Activated naive CD8-positive, alpha-beta T cell treated with anti-CD3 and anti-CD28 coated beads, Interleukin-2, amount 10 ng/mL, durations not matched to agents 7 days and 5 days (primary cell): ENCODE measurements around the gene PPIC. TPM values are rescaled to one million over a fixed set of nuclear protein-coding genes. Genes with fewer than 3 reads are reported as not detected.
"Not testable (repeated sequence)": the region's sequence is repeated elsewhere in the genome, so short reads cannot be mapped to it uniquely, and the experiment has no call there.

Experiments used
- ATAC-seq: fragments of 150-1000 bp; cut with Tn5 transposase; one replicate; pipeline ENCODE4 v1.10.0; 2021; ENCODE audit warnings: low read depth, moderate library complexity
- POLR2A ChIA-PET: fragments of 350-600 bp; sonication (Branson Sonifier 250); formaldehyde crosslinking; loops from one replicate; lab custom pipeline; 2021; ENCODE audit warnings: antibody characterized with exemption; lab: Charles Lee
- DNase-seq: peaks from one replicate; pipeline ENCODE4 v3.0.0; 2021
- H3K27ac Mint-ChIP-seq: one replicate; pipeline ENCODE4 v1.8.0; 2022; ENCODE audit warnings: mild to moderate bottlenecking, mixed read lengths
- H3K27me3 Mint-ChIP-seq: one replicate; pipeline ENCODE4 v1.8.0; 2022; ENCODE audit warnings: mild to moderate bottlenecking, moderate library complexity, mixed read lengths
- H3K36me3 Mint-ChIP-seq: one replicate; pipeline ENCODE4 v1.8.0; 2021; ENCODE audit warnings: mild to moderate bottlenecking, mixed read lengths
- H3K4me1 Mint-ChIP-seq: one replicate; pipeline ENCODE4 v1.8.0; 2021; ENCODE audit warnings: mixed read lengths
- H3K4me3 Mint-ChIP-seq: one replicate; pipeline ENCODE4 v1.8.0; 2022; ENCODE audit warnings: mild to moderate bottlenecking, moderate library complexity, mixed read lengths
- H3K9me3 Mint-ChIP-seq: one replicate; pipeline ENCODE4 v1.8.0; 2021; ENCODE audit warnings: mixed read lengths
- total RNA-seq, 2 experiments: library from RNA; stranded (reverse); gene quantifications; one replicate each; pipeline ENCODE4 v1.2.3, GENCODE V29; 2021

The PPIC gene
- total RNA-seq, 2 experiments from 2014 or later = not detected

GRCh38 chr5:122997294-122997693, 39.2 kb downstream of the PPIC start:
- no peak for DNase-seq
- Mint-ChIP-seq H3K9me3 (no peaks in the 10 kb centered on the region), H3K27ac (no peak overlapping the region), H3K4me3 (no peak overlapping the region), H3K36me3 (no peaks in the 10 kb centered on the region), H3K4me1 (no peaks in the 10 kb centered on the region), H3K27me3 (peaks cover 4% of the 10 kb centered on the region)
- ATAC-seq = no peak
- POLR2A ChIA-PET = no interaction called here

- Mint-ChIP-seq H3K27ac (no peak overlapping the region), H3K4me3 (no peak overlapping the region), H3K4me1 (no peaks in the 10 kb centered on the region), H3K27me3 (peaks cover 4% of the 10 kb centered on the region), H3K36me3 (no peaks in the 10 kb centered on the region), H3K9me3 (no peaks in the 10 kb centered on the region)
- ATAC-seq (no peak), DNase-seq (no peak)
- POLR2A ChIA-PET = no interaction called here
Observed at GRCh38 chr5:122996091-122996490, 40.4 kb downstream of the PPIC start.

- POLR2A ChIA-PET = no interaction called here
- no peaks in the 10 kb centered on the region for H3K4me1 Mint-ChIP-seq
- H3K9me3 Mint-ChIP-seq = no peaks in the 10 kb centered on the region
- H3K27me3 Mint-ChIP-seq = peaks cover 7% of the 10 kb centered on the region
- no peaks in the 10 kb centered on the region for H3K36me3 Mint-ChIP-seq
- no peak overlapping the region for H3K27ac Mint-ChIP-seq
- DNase-seq = no peak
- no peak overlapping the region for H3K4me3 Mint-ChIP-seq
- no peak for ATAC-seq
Observed at GRCh38 chr5:122985954-122986721, 50.4 kb downstream of the PPIC start.

GRCh38 chr5:122985006-122985700, 51.4 kb downstream of the PPIC start:
- POLR2A ChIA-PET = no interaction called here
- H3K4me1 Mint-ChIP-seq = no peaks in the 10 kb centered on the region
- H3K27ac Mint-ChIP-seq = no peak overlapping the region
- DNase-seq (no peak), ATAC-seq (no peak)
- H3K27me3 Mint-ChIP-seq = peaks cover 7% of the 10 kb centered on the region
- H3K9me3 Mint-ChIP-seq = no peaks in the 10 kb centered on the region
- H3K36me3 Mint-ChIP-seq = no peaks in the 10 kb centered on the region
- H3K4me3 Mint-ChIP-seq = no peak overlapping the region

GRCh38 chr5:122984425-122984824, 52.1 kb downstream of the PPIC start:
- POLR2A ChIA-PET = no interaction called here
- no peaks in the 10 kb centered on the region for H3K4me1 Mint-ChIP-seq
- DNase-seq (no peak), ATAC-seq (no peak)
- no peaks in the 10 kb centered on the region for H3K9me3 Mint-ChIP-seq
- no peak overlapping the region for H3K27ac Mint-ChIP-seq
- peaks cover 7% of the 10 kb centered on the region for H3K27me3 Mint-ChIP-seq
- H3K4me3 Mint-ChIP-seq = no peak overlapping the region
- no peaks in the 10 kb centered on the region for H3K36me3 Mint-ChIP-seq

GRCh38 chr5:122982376-122982775, 54.1 kb downstream of the PPIC start:
- DNase-seq (no peak), ATAC-seq (no peak)
- H3K27me3 Mint-ChIP-seq = peaks cover 7% of the 10 kb centered on the region
- H3K9me3 Mint-ChIP-seq = no peaks in the 10 kb centered on the region
- no peaks in the 10 kb centered on the region for H3K36me3 Mint-ChIP-seq
- H3K4me1 Mint-ChIP-seq = no peaks in the 10 kb centered on the region
- H3K4me3 Mint-ChIP-seq = no peak overlapping the region
- POLR2A ChIA-PET = no interaction called here
- no peak overlapping the region for H3K27ac Mint-ChIP-seq

- no peaks in the 10 kb centered on the region for H3K4me1 Mint-ChIP-seq
- no peaks in the 10 kb centered on the region for H3K9me3 Mint-ChIP-seq
- DNase-seq (no peak), ATAC-seq (no peak)
- H3K36me3 Mint-ChIP-seq = no peaks in the 10 kb centered on the region
- POLR2A ChIA-PET = no interaction called here
- H3K4me3 Mint-ChIP-seq = no peak overlapping the region
- no peak overlapping the region for H3K27ac Mint-ChIP-seq
- H3K27me3 Mint-ChIP-seq = peaks cover 7% of the 10 kb centered on the region
Observed at GRCh38 chr5:122981846-122982245, 54.7 kb downstream of the PPIC start.

GRCh38 chr5:122978644-122979297, 57.8 kb downstream of the PPIC start:
- DNase-seq (no peak), ATAC-seq (no peak)
- H3K27ac Mint-ChIP-seq = no peak overlapping the region
- H3K27me3 Mint-ChIP-seq = peaks cover 7% of the 10 kb centered on the region
- POLR2A ChIA-PET = no interaction called here
- H3K36me3 Mint-ChIP-seq = no peaks in the 10 kb centered on the region
- H3K9me3 Mint-ChIP-seq = no peaks in the 10 kb centered on the region
- no peaks in the 10 kb centered on the region for H3K4me1 Mint-ChIP-seq
- no peak overlapping the region for H3K4me3 Mint-ChIP-seq

- Mint-ChIP-seq H3K4me1 (no peaks in the 10 kb centered on the region), H3K36me3 (no peaks in the 10 kb centered on the region)
- ATAC-seq = no peak
Observed at GRCh38 chr5:122978068-122978467, 58.5 kb downstream of the PPIC start.

GRCh38 chr5:122977319-122977718, 59.2 kb downstream of the PPIC start:
- Mint-ChIP-seq H3K27me3 (peaks cover 7% of the 10 kb centered on the region), H3K4me3 (no peak overlapping the region), H3K9me3 (no peaks in the 10 kb centered on the region), H3K27ac (no peak overlapping the region), H3K4me1 (no peaks in the 10 kb centered on the region), H3K36me3 (no peaks in the 10 kb centered on the region)
- no peak for ATAC-seq
- POLR2A ChIA-PET = no interaction called here
- DNase-seq = no peak

More at GRCh38 chr5:122978068-122978467, 58.5 kb downstream of the PPIC start:
- POLR2A ChIA-PET = no interaction called here
- Mint-ChIP-seq H3K9me3 (no peaks in the 10 kb centered on the region), H3K27me3 (peaks cover 7% of the 10 kb centered on the region), H3K27ac (no peak overlapping the region), H3K4me3 (no peak overlapping the region)
- no peak for DNase-seq

GRCh38 chr5:122974251-122974650, 62.3 kb downstream of the PPIC start:
- H3K27ac Mint-ChIP-seq, H3K27me3 Mint-ChIP-seq, ATAC-seq, POLR2A ChIA-PET, H3K4me1 Mint-ChIP-seq, DNase-seq, H3K9me3 Mint-ChIP-seq, H3K4me3 Mint-ChIP-seq, H3K36me3 Mint-ChIP-seq: not testable (repeated sequence)

- H3K4me1 Mint-ChIP-seq, ATAC-seq: not testable (repeated sequence)
Observed at GRCh38 chr5:122973759-122974158, 62.8 kb downstream of the PPIC start.

More at GRCh38 chr5:122973759-122974158, 62.8 kb downstream of the PPIC start:
- H3K27ac Mint-ChIP-seq, H3K9me3 Mint-ChIP-seq, H3K36me3 Mint-ChIP-seq, H3K27me3 Mint-ChIP-seq, H3K4me3 Mint-ChIP-seq, POLR2A ChIA-PET, DNase-seq: not testable (repeated sequence)
